Astrocyte of the cerebellum (primary cell): Measurements from ENCODE around the gene SCRN1.

Source experiments
- DNase-seq: peaks from one replicate; pipeline ENCODE4 v3.0.0-alpha.2; 2011; ENCODE audit warnings: low read depth
- H3K4me3 ChIP-seq: 2 replicates; pipeline ENCODE4 v1.5.1; 2011; ENCODE audit warnings: mild to moderate bottlenecking, low read depth, low read length, moderate library complexity
- CTCF ChIP-seq: IDR thresholded peaks from 2 replicates; pipeline ENCODE4 v1.5.1; 2012; ENCODE audit warnings: low read length, low read depth, moderate library complexity, mild to moderate bottlenecking; ENCODE audit errors: missing control alignments
- in situ Hi-C: cut with HindIII; loops from 2 replicates; pipeline ENCODE4 v1.10.0; 2017; ENCODE audit warnings: low sequenced_read_pairs

The SCRN1 gene

GRCh38 chr7:29926741-29927140, 62.9 kb downstream of the SCRN1 start:
- in situ Hi-C loops, result no loop called here
- no peak for TF ChIP-seq CTCF
- no peak for DNase-seq
- H3K4me3 ChIP-seq, result no peak overlapping the region

GRCh38 chr7:29926216-29926615, 63.4 kb downstream of the SCRN1 start:
- H3K4me3 ChIP-seq, result no peak overlapping the region
- TF ChIP-seq CTCF, result no peak
- in situ Hi-C loops, result no loop called here
- no peak for DNase-seq

- no peak overlapping the region for H3K4me3 ChIP-seq
- DNase-seq, result no peak
- in situ Hi-C loops, result no loop called here
- TF ChIP-seq CTCF, result no peak
These were observed 64.9 kb downstream of the SCRN1 start for GRCh38 chr7:29924684-29925083.

GRCh38 chr7:29924006-29924405, 65.6 kb downstream of the SCRN1 start:
- in situ Hi-C loops, result no loop called here
- DNase-seq, result no peak
- TF ChIP-seq CTCF, result no peak
- no peak overlapping the region for H3K4me3 ChIP-seq

- TF ChIP-seq CTCF, result no peak
- DNase-seq, result no peak
- in situ Hi-C loops, result no loop called here
- H3K4me3 ChIP-seq, result no peak overlapping the region
These were observed 66.5 kb downstream of the SCRN1 start for GRCh38 chr7:29922921-29923700.

GRCh38 chr7:29921404-29922010, 68.1 kb downstream of the SCRN1 start:
- DNase-seq, result peak; percentile 39
- in situ Hi-C loops, result no loop called here
- TF ChIP-seq CTCF, result peak; percentile 89
- H3K4me3 ChIP-seq, result no peak overlapping the region
